Peyer's patch (tissue), 4 donors: ENCODE data around the gene EPHA2.

ENCODE experiments used
- POLR2A ChIP-seq, 2 donors: fragments of 450-650 bp; IDR thresholded peaks; one replicate each; pipeline ENCODE4 v1.5.1; 2017; ENCODE audit warnings: antibody characterized with exemption in 2 of 2, mild to moderate bottlenecking in 2 of 2, moderate library complexity in 2 of 2
- TF ChIP-seq, protein P1 (sequence below), 6 experiments: fragments of 450-650 bp in 4 of 6; fragments of 200-600 bp in 2 of 6; sonication (generic) in 1 of 6; IDR thresholded peaks; one replicate each; pipeline ENCODE4 v1.5.1; 2017 to 2019; ENCODE audit warnings: antibody characterized with exemption in 6 of 6, mild to moderate bottlenecking in 3 of 6, moderate library complexity in 1 of 6

DNA sequence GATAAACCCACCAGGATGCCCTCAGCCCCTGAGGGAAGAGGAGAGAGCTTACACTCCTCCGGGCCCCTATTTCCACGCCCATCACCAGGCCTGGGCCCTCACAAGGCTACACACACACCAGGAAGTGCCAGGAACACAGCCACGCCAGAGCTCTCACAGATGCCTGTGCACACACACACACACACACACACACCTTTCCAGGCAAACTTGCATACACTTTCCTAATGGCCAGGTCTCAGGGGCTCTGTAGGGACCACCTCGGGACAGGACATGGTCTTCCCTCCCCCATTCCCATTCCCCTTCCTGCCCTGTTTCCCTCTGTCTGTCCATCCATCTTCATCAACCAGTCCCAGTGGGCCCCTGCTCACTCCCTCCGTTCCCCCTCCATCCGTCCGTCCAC lies 9.7 kb upstream of the EPHA2 start:
- no peak for TF ChIP-seq POLR2A (IDR thresholded peaks at IDR 0.05)
- TF ChIP-seq, protein P1, sequence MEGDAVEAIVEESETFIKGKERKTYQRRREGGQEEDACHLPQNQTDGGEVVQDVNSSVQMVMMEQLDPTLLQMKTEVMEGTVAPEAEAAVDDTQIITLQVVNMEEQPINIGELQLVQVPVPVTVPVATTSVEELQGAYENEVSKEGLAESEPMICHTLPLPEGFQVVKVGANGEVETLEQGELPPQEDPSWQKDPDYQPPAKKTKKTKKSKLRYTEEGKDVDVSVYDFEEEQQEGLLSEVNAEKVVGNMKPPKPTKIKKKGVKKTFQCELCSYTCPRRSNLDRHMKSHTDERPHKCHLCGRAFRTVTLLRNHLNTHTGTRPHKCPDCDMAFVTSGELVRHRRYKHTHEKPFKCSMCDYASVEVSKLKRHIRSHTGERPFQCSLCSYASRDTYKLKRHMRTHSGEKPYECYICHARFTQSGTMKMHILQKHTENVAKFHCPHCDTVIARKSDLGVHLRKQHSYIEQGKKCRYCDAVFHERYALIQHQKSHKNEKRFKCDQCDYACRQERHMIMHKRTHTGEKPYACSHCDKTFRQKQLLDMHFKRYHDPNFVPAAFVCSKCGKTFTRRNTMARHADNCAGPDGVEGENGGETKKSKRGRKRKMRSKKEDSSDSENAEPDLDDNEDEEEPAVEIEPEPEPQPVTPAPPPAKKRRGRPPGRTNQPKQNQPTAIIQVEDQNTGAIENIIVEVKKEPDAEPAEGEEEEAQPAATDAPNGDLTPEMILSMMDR (IDR thresholded peaks at IDR 0.05): no peak
